GM18858 (cell line): Measurements from ENCODE around the gene COQ3.
"Not testable (repeated sequence)": the region's sequence is repeated elsewhere in the genome, so short reads cannot be mapped to it uniquely, and the experiment has no call there.

Source experiments
- ATAC-seq: cut with Tn5 transposase; IDR thresholded peaks from one replicate; pipeline ENCODE4 v1.9.1; 2021; ENCODE audit not compliant: unreplicated experiment

COQ3 gene

GRCh38 chr6:99390896-99391295 is 3.1 kb downstream of the COQ3 start:
- ATAC-seq, result no peak

DNA sequence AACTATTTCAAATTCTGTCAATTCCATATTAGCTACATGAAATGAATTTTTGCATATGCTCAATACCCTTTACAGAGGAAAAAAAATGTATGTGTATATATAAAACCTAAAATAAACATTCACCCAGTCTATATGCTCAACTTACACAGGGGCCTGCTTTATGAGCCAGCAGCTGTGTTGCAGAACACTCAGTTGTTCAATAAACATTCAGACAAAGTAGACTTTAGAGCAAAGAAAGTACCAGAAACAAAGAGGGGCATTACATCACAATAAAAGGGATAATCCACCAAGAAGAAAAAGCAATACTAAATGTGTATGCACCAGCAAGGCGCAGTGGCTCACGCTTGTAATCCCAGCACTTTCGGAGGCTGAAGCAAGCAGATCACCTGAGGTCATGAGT is 9.5 kb downstream of the COQ3 start:
- no peak for ATAC-seq

DNA sequence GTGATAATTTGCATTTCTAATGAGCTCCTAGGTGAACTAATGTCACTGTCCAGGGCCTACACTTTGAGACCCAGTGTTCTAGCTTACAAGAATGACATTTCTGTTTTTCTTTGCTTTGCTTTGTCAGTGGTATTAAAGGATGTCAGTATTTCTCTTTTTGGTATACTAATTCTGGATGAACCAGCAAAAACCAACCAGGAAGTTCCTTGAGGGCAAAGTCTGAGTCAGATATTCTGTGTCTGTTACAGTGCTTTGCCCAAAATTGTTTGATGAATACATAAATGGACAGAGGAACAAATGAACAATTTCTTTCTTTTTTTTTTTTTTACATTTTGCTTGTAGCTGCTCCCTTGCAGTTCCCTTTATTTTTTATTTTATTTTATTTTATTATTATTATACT is 15.4 kb downstream of the COQ3 start:
- no peak for ATAC-seq

- no peak for ATAC-seq
Observed at GRCh38 chr6:99369533-99369932, 24.5 kb downstream of the COQ3 start.

DNA sequence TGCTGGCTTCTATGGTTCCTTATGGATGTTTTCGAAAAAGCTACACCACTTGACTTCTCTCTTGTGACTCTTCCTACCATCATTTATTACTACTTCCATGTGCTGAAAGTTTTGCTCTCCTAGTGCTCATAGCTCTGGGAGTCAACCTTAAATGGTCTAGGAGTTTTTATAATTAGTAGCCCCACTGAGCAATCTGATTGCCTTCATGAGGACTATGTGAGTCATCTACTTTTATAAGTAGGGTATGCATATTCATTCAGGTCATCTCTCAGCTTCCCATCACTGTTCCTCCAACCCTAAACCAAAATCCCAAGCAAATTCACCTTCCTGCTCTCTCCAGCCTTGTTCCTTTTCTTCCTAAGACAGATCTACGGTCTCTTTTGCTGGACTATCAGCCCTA is 27.1 kb downstream of the COQ3 start:
- ATAC-seq, result no peak

- peak; percentile 95 for ATAC-seq
Observed at GRCh38 chr6:99364026-99364425, 30.0 kb downstream of the COQ3 start.

- no peak for ATAC-seq
Observed at GRCh38 chr6:99362678-99363268, 31.2 kb downstream of the COQ3 start.

DNA sequence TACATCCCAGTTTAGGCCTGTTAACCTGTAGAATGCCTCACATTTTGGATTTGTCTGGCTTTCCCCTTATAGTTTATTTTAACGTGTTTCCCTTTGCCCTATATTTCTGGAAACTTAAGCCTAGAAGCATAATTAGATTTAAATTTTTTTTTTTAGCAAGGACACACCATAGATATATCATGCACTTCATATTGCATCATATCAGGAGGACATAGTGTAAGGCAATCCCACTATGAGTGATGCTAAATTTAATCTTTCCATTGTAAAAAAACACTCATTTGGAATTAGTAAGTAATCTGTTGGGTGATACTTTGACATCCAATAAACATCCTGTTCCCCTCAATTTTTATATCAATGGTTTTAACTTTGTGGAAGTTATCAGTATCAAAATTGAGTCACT is 34.2 kb downstream of the COQ3 start:
- no peak for ATAC-seq

- no peak for ATAC-seq
Observed at GRCh38 chr6:99356641-99357040, 37.4 kb downstream of the COQ3 start.

DNA sequence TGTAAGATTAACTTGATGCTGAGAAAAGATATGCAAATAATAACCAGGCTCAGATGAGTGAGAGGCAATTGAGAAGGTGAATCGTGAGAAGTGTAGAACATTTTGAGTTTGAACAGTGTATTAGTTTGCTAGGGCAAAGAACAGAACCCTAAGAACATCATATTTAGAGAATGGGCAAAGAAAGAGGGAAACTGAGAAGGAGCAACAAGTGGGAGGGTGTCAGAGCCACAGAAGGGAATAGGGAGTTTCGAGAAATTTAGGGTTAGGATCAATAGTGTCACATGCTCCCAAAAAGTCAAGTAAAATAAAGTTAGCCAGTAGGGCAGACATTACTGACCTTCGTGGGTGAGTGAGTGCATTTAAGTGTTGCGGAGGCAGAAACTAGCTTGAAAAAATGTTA is 39.0 kb downstream of the COQ3 start:
- no peak for ATAC-seq

DNA sequence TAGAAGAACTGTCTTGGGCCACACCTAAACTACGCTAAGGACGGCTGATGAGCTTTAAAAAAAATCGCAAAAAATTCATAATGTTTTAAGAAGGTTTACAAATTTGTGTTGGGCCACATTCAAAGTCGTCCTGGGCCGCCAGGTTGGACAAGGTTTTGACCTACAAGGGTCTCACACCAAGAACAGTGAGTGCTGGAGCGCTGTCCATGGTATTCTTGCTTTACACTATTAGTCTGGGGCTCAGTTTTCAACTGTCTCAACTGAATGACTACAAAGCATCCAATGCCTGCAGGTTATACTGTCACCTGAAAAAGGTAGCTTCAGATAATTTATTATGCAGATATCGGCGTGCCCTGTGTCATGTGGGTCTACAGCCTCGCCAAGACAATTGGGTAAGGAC is 40.9 kb downstream of the COQ3 start:
- no peak for ATAC-seq

DNA sequence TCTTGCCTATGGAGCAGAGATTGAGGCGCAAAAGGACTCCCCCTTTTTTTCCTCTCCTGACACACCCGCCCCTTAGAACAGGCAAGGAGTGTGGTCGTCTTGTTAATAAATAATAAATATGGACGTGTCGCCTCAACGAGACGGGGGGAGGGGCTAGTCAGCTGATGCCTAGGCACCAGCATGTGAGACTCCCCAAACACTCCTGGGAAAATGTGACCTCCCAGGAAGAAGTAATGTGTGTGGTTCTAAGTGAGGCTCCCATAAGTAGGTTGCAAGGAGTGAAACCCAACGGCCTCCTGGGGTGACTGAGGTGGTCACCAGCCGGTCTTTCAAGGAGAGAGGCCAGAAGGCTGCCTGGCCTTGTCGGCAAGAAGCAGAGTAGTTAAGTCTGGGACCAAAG is 43.4 kb downstream of the COQ3 start:
- ATAC-seq, result no peak

GRCh38 chr6:99349171-99350141 is 44.5 kb downstream of the COQ3 start, which contains the start of gene FAXC:
Gene FAXC, minus strand, starts transcription at chr6:99349674. Its CDS starts 302 bp downstream, at chr6:99349372.
- ATAC-seq, result peak; percentile 48

- no peak for ATAC-seq
Observed at GRCh38 chr6:99348288-99349170, 45.5 kb downstream of the COQ3 start.

DNA sequence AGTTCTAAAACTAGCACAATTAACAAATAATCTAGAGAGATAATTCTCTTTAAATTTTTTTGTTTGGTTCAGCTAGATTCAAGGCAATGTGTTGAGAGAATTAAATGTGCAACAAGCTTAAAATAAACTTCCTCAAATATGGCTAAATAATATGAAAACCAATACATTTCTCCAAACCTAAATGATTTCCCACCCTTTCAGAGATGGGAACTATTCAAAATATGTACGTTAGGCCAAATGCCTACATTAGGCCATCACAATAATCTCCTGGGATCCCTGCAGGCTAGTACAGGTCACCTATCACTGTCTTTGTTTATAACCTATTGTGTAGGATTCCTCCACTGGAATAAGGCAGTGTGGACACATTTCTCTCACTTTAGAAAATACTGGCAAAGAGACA is 46.2 kb downstream of the COQ3 start:
- no peak for ATAC-seq

GRCh38 chr6:99346595-99346994 is 47.4 kb downstream of the COQ3 start:
- no peak for ATAC-seq

GRCh38 chr6:99345164-99345563 is 48.8 kb downstream of the COQ3 start:
- ATAC-seq, result no peak

GRCh38 chr6:99344289-99344688 is 49.7 kb downstream of the COQ3 start:
- ATAC-seq, result peak; percentile 54

DNA sequence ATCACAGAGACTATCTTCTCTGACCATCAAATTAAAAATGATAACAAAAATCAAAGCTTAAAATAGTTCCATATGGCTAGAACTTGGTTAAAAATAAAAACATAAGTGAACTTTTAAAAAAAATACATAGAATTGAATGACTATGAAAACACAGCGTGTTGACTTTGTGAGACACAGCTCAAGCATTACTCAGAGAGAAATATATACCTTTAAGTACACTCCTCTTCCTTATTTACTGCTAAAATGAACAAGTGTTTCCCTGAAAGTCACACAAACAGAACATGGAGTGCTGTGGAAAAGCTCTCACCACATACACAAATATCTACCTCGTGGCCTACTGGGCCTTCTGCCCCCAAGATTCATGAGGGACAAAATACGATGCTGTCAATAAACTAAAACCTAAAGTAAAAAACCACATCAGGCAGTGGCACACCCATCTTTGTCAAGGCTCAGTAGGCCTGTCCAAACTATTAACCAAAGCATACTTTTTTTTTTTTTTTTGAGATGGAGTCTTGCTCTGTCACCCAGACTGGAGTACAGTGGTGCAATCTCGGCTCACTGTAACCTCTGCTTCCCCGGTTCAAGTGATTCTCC is 52.0 kb downstream of the COQ3 start:
- ATAC-seq, result no peak

- ATAC-seq, result no peak
Observed at GRCh38 chr6:99338188-99338587, 55.8 kb downstream of the COQ3 start.

- ATAC-seq, result not testable (repeated sequence)
Observed at GRCh38 chr6:99335298-99335697, 58.7 kb downstream of the COQ3 start.
